Transverse colon (tissue), 4 donors: Measurements from ENCODE around the gene CTSC. TPM values are rescaled to one million over a fixed set of nuclear protein-coding genes. Genes with fewer than 3 reads are reported as not detected.
"Not testable (repeated sequence)": the region's sequence is repeated elsewhere in the genome, so short reads cannot be mapped to it uniquely, and the experiment has no call there.

Source experiments
- DNase-seq: peaks from one replicate; pipeline ENCODE4 v3.0.0-alpha.2; 2019
- H3K27ac ChIP-seq, 4 donors: fragments of 200-600 bp; sonication (generic); 2 replicates each; pipeline ENCODE4 v1.5.1; 2016 to 2018; ENCODE audit warnings: inconsistent platforms in 4 of 4
- H3K27me3 ChIP-seq: fragments of 200-600 bp; sonication (generic); 2 replicates; pipeline ENCODE4 v1.5.1; 2017; ENCODE audit warnings: inconsistent platforms
- H3K36me3 ChIP-seq, 4 donors: fragments of 200-600 bp; sonication (generic); 2 replicates each; pipeline ENCODE4 v1.5.1; 2017 to 2019; ENCODE audit warnings: inconsistent platforms in 4 of 4
- H3K4me1 ChIP-seq, 4 donors: fragments of 200-600 bp; sonication (generic); 2 replicates each; pipeline ENCODE4 v1.5.1; 2017 to 2020; ENCODE audit warnings: inconsistent platforms in 4 of 4
- H3K4me3 ChIP-seq, 4 donors: fragments of 200-600 bp; sonication (generic); 1 replicate in 1 of 4; 2 replicates in 3 of 4; pipeline versions ENCODE4 v1.5.1 to v1.6.1; 2017 to 2019; ENCODE audit warnings: inconsistent platforms in 4 of 4
- H3K9me3 ChIP-seq, 2 donors: fragments of 200-600 bp; sonication (generic); 2 replicates each; pipeline ENCODE4 v1.5.1; 2017 to 2019; ENCODE audit warnings: inconsistent platforms in 2 of 2
- EP300 ChIP-seq: sonication (generic); formaldehyde crosslinking; IDR thresholded peaks from one replicate; pipeline ENCODE4 v1.6.1; 2017; ENCODE audit warnings: antibody characterized with exemption, low read depth
- POLR2A ChIP-seq: fragments of 450-650 bp; IDR thresholded peaks from one replicate; pipeline ENCODE4 v1.6.1; 2016; ENCODE audit warnings: antibody characterized with exemption, mild to moderate bottlenecking, moderate library complexity
- POLR2AphosphoS5 ChIP-seq, 3 donors: sonication (generic); formaldehyde crosslinking; IDR thresholded peaks; one replicate each; pipeline ENCODE4 v1.6.1; 2016; ENCODE audit warnings: antibody characterized with exemption in 3 of 3
- WGBS, 2 donors: methylation state at CpG; one replicate each; pipeline ENCODE4 v1.1.5; 2018; ENCODE audit warnings: low coverage in 1 of 2; 5-methylcytosine and 5-hydroxymethylcytosine counted together
- in situ Hi-C, 4 donors: fragments of 200-750 bp; cut with MboI; loops; one replicate each; pipeline versions ENCODE4 v1.15.0 to v1.15.1; 2017; ENCODE audit warnings: low sequenced_read_pairs in 3 of 4, low pct_ligation_motif_present in 1 of 4, low pct_unique_long_range_greater_than_20kb in 1 of 4
- intact Hi-C: fragments of 100-400 bp; cut with DNase I; formaldehyde crosslinking; loops from one replicate; pipeline ENCODE4 v1.15.1; 2023; ENCODE audit warnings: low total_unique reads
- total RNA-seq, 4 donors: library from RNA; depleted of rRNA; stranded (reverse); fragments of >200 nt; gene quantifications; one replicate each; pipeline ENCODE4 v1.1.0, GENCODE V29; 2016
- TF ChIP-seq, protein P1 (sequence below), 5 experiments: fragments of 200-600 bp in 3 of 5; fragments of 450-650 bp in 2 of 5; sonication (generic) in 3 of 5; IDR thresholded peaks; 1 replicate in 2 of 5; 2 replicates in 3 of 5; pipeline ENCODE4 v1.5.1; 2016 to 2017; ENCODE audit warnings: antibody characterized with exemption in 5 of 5, inconsistent platforms in 3 of 5, mild to moderate bottlenecking in 2 of 5, moderate library complexity in 1 of 5

CTSC gene
- total RNA-seq, 4 donors from 2014 or later, result 49.0 to 141 (median 75.2) TPM

DNA sequence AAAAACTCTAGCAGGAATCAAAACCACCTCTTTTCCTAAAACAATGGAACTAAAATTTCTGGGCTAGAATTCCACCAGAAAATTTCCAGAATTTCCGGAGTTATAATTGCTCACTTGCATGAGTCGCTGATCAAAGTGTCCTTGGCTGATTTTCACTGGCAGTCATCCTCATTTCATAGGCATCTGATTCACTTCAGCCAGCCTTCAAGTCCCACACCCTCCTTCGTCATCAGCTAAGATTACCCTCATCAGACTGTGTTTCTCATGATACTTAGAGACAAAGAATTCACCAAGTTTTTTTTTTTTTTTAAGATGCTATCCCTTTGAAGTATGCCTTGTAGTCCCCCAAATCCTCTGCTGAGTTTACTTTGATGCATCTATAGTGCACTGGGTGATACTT is 90.8 kb downstream of the CTSC start:
- intact Hi-C loops, result no loop called here
- Histone ChIP-seq H3K27ac (no peak overlapping the region), H3K4me1 (no peaks in the 10 kb centered on the region), H3K27me3 (no peaks in the 10 kb centered on the region), H3K36me3 (no peaks in the 10 kb centered on the region), H3K9me3 (no peaks in the 10 kb centered on the region), H3K4me3 (no peak overlapping the region)
- DNase-seq, result no peak
- 69 to 71% methylated on average over 3 of the region's 3 CpGs for WGBS, 2 donors
- in situ Hi-C loops, result loop anchor here (25.0 kb wide), 1 partner anchor 291 kb away; no protein-coding TSS in a partner anchor
- TF ChIP-seq, protein P1, sequence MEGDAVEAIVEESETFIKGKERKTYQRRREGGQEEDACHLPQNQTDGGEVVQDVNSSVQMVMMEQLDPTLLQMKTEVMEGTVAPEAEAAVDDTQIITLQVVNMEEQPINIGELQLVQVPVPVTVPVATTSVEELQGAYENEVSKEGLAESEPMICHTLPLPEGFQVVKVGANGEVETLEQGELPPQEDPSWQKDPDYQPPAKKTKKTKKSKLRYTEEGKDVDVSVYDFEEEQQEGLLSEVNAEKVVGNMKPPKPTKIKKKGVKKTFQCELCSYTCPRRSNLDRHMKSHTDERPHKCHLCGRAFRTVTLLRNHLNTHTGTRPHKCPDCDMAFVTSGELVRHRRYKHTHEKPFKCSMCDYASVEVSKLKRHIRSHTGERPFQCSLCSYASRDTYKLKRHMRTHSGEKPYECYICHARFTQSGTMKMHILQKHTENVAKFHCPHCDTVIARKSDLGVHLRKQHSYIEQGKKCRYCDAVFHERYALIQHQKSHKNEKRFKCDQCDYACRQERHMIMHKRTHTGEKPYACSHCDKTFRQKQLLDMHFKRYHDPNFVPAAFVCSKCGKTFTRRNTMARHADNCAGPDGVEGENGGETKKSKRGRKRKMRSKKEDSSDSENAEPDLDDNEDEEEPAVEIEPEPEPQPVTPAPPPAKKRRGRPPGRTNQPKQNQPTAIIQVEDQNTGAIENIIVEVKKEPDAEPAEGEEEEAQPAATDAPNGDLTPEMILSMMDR (IDR thresholded peaks at IDR 0.05), result no peak
- TF ChIP-seq EP300 (no peak), POLR2AphosphoS5 (IDR thresholded peaks at IDR 0.05) (no peak), POLR2A (no peak)

DNA sequence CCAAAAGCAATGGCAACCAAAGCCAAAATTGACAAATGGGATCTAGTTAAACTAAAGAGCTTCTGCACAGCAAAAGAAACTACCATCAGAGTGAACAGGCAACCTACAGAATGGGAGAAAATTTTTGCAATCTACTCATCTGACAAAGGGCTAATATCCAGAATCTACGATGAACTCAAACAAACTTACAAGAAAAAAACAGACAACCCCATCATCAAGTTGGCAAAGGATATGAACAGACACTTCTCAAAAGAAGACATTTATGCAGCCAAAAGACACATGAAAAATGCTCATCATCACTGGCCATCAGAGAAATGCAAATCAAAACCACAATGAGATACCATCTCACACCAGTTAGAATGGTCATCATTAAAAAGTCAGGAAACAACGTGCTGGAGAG is 92.0 kb downstream of the CTSC start:
- DNase-seq, H3K36me3 ChIP-seq, H3K4me1 ChIP-seq, H3K27me3 ChIP-seq, H3K4me3 ChIP-seq, H3K9me3 ChIP-seq, H3K27ac ChIP-seq, intact Hi-C loops: not testable (repeated sequence)
- 90 to 94% methylated on average over 2 of the region's 2 CpGs for WGBS, 2 donors
- in situ Hi-C loops, result loop anchor here (25.0 kb wide), 1 partner anchor 292 kb away; no protein-coding TSS in a partner anchor

Other genes with a start within 250 kb of the CTSC start
- 1 to 10 TPM in 2 of 4 donors, under 1 TPM in 1, not detected in 1; 0.80 to 3.7 (median 1.6) TPM for gene RAB38, start 162.3 kb downstream of the CTSC start, total RNA-seq